Sigmoid colon (tissue), 4 donors: Measurements from ENCODE around the gene SPINK6.

Experiments
- CTCF ChIP-seq, 4 experiments: fragments of 450-650 bp in 3 of 4; fragments of 200-600 bp in 1 of 4; IDR thresholded peaks; one replicate each; pipeline ENCODE4 v1.5.1; 2016 to 2019; ENCODE audit warnings: antibody characterized with exemption in 4 of 4, mild to moderate bottlenecking in 3 of 4, moderate library complexity in 2 of 4
- POLR2A ChIP-seq, 2 donors: fragments of 450-650 bp; IDR thresholded peaks; one replicate each; pipeline ENCODE4 v1.6.1; 2016; ENCODE audit warnings: antibody characterized with exemption in 2 of 2, mild to moderate bottlenecking in 2 of 2, moderate library complexity in 2 of 2
- POLR2AphosphoS5 ChIP-seq, 4 donors: sonication (generic); formaldehyde crosslinking; IDR thresholded peaks; one replicate each; pipeline ENCODE4 v1.6.1; 2017; ENCODE audit warnings: antibody characterized with exemption in 4 of 4

GRCh38 chr5:148156609-148157008, 46.2 kb upstream of the SPINK6 start:
- TF ChIP-seq CTCF (IDR thresholded peaks at IDR 0.05) (no peak), POLR2A (IDR thresholded peaks at IDR 0.05) (no peak), POLR2AphosphoS5 (IDR thresholded peaks at IDR 0.05) (no peak)
